GM13977 (cell line): ENCODE results near the gene RHOT1.
"Not testable (repeated sequence)": the region's sequence is repeated elsewhere in the genome, so short reads cannot be mapped to it uniquely, and the experiment has no call there.

Experiments used
- DNase-seq: peaks from one replicate; pipeline ENCODE4 v3.0.0; 2012; ENCODE audit warnings: low spot score
- in situ Hi-C: fragments of 300-500 bp; cut with MboI; formaldehyde crosslinking; loops from one replicate; pipeline ENCODE4 v1.12.0; 2022; ENCODE audit warnings: low sequenced_read_pairs, low pct_unique_long_range_greater_than_20kb, mixed read lengths, inconsistent platforms; ENCODE audit not compliant: unreplicated experiment
- TF ChIP-seq, protein P1 (sequence below): IDR thresholded peaks from 2 replicates; pipeline ENCODE4 v1.5.1; 2012; ENCODE audit warnings: mild to moderate bottlenecking, control low read depth; ENCODE audit not compliant: insufficient read depth; ENCODE audit errors: extremely low read depth, missing control alignments

The RHOT1 gene

DNA sequence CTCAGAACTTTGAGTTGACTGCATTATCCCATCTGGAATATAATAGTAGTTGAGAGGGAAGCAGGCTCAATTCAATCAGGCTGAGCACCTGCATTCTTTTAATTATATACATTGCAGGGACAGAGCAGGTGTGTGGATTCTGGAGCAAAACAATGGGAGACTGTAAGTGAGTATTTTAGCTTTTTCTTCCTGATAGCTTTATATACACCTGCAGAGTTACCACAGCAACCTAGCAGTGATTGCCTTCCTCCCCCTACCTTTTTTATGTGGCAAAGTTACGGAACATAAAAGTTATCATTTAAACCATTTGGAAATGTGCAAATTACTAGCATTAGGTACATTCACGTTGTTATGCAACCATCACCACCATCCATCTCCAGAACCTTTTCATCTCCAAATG, 25.4 kb upstream of the RHOT1 start:
- TF ChIP-seq, protein P1, sequence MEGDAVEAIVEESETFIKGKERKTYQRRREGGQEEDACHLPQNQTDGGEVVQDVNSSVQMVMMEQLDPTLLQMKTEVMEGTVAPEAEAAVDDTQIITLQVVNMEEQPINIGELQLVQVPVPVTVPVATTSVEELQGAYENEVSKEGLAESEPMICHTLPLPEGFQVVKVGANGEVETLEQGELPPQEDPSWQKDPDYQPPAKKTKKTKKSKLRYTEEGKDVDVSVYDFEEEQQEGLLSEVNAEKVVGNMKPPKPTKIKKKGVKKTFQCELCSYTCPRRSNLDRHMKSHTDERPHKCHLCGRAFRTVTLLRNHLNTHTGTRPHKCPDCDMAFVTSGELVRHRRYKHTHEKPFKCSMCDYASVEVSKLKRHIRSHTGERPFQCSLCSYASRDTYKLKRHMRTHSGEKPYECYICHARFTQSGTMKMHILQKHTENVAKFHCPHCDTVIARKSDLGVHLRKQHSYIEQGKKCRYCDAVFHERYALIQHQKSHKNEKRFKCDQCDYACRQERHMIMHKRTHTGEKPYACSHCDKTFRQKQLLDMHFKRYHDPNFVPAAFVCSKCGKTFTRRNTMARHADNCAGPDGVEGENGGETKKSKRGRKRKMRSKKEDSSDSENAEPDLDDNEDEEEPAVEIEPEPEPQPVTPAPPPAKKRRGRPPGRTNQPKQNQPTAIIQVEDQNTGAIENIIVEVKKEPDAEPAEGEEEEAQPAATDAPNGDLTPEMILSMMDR: no peak
- DNase-seq: no peak
- in situ Hi-C loops: no loop called here

DNA sequence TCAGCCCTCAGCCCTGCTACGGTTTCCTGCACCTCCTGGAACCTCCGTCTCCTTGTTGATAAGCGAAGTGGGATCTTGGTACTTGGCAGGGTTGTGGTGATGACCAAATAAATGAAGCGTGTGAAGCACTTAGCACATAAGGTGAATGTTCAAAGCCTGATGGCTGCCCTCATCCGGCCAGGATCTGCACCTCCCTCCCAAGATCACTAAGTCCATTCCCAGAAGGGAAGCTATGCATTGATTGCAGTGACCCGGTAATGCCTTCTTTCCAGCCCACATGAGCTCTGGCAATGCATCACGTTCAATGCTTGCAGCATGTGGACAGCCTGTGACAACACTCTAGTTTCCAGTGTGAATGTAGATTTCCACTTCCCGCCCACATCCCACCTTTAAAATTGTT, 24.9 kb upstream of the RHOT1 start:
- in situ Hi-C loops: no loop called here
- TF ChIP-seq, protein P1: no peak
- no peak for DNase-seq

DNA sequence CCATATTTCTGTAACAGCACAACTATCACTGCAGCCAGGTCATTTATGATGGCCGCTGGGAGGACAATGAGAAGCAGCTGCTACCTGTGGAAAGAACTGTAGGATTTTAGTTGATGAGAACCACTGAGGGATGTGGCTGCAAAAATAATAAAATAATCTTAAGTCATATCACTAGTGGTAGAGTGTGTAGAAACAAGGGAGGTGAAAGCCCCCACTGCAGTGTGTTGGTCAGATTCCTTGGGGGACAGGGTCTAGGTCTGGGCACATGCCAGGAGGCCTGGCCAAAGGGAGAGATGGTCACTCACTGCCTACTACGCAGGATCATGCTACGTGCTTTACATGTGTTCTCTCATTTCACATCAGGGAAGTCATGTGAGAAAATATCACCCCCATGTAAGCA, 24.2 kb upstream of the RHOT1 start:
- in situ Hi-C loops: not testable (repeated sequence)

DNA sequence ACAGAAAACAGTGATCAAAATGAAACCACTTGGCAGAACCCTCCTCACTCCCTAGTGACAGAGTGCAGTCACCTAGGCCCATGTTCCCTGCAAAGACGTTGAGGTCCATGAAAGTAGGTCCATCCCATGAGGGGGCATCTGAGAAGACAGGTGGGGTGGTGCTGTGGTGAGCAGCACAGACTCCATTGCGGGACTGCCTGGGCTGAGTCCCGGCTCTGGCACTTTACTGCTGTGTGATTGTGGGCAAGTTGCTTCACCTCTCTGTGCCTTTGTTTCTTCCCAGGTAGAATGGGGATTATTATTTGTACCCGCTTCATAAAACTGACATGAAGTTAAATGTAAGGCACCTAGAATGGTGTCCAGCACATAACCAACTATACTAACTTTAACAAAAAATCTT, 23.5 kb upstream of the RHOT1 start:
- TF ChIP-seq, protein P1: no peak
- in situ Hi-C loops: no loop called here
- no peak for DNase-seq

More for the DNA sequence above, 24.2 kb upstream of the RHOT1 start:
- not testable (repeated sequence) for DNase-seq

DNA sequence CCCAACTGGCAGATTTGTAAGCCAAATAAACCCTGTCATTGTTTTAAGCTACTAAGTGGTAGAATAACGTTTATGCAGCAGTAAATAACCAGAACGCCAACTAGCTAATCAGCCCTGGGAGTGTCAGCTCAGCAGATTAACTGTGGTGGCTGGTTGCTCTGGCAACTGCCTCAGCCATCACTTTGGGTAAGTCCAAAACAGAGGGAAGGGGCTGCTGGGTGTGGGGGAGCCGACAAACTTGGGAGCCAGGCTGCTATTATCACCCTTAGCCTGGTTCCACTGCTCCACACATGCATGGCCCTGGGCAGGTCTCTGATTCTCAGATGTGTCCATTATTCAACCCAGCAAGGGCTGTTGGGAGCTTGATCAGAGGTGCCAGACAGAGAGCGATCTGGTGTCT, 22.2 kb upstream of the RHOT1 start:
- DNase-seq: no peak
- TF ChIP-seq, protein P1: no peak
- in situ Hi-C loops: no loop called here

DNA sequence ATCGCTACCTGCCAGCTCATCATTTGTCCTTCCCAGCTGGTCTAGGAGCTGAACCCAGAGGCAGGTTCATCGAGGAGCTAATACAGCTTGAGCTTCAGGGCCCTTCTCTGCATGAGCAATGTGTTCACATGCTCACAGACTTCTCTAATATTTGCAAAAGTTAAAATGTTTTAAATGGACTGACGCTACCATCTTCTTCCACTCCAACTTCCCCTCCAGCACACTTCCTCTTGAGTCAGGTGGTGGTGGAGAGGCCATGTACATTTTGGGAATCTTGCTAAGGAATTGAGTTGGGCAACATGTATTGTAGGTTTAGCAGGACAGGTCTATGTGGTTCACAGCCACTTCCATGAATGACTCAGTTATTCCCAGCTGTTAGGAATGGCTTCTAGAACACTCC, 21.6 kb upstream of the RHOT1 start:
- no peak for DNase-seq
- TF ChIP-seq, protein P1: no peak
- in situ Hi-C loops: no loop called here

DNA sequence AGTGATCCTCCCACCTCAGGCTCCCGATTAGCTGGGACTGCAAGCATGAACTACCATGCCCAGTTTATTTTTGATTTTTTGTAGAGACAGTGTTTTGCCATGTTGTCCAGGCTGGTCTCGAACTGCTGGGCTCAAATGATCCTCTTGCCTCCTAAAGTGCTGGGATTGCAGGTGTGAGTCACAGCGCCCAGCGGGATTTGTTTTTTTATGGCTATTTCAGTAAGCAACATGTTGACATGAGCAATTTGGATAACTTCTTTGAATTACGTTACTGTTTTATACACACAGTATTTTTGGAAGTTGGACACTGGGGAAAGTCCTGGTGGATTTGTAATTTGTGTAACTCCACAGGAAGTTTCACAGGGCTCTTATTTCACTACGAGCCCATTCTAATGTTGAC, 18.5 kb upstream of the RHOT1 start:
- no peak for DNase-seq
- TF ChIP-seq, protein P1: no peak
- in situ Hi-C loops: no loop called here
